ENCODE measurements around the gene ADCY2. TPM values are rescaled to one million over a fixed set of nuclear protein-coding genes. Genes with fewer than 3 reads are reported as not detected.

ADCY2 gene
- total and polyA plus RNA-seq, 7 experiments from 2014 or later, result not detected

GRCh38 chr5:7683753-7684152, 287.8 kb downstream of the ADCY2 start:
- Mint-ChIP-seq H3K4me1 (no peaks in the 10 kb centered on the region), H3K9me3 (no peaks in the 10 kb centered on the region), H3K36me3 (no peaks in the 10 kb centered on the region), H3K27me3 (peaks cover 2 to 36% (median 5%) of the 10 kb centered on the region in 5 donors), H3K27ac (no peak overlapping the region), H3K4me3 (no peak overlapping the region)
- DNase-seq (no peak), ATAC-seq (no peak)
- CTCF ChIA-PET, result no interaction called here
- H3K36me3 ChIP-seq (ENCODE audit: control insufficient read depth in 2 of 3, insufficient read depth in 3 of 3, low read length in 3 of 3), result no peaks in the 10 kb centered on the region
- no peaks in the 10 kb centered on the region for H3K4me1 ChIP-seq (ENCODE audit: control insufficient read depth in 2 of 2, insufficient read depth in 2 of 2, low read length in 2 of 2)
- H3K27me3 ChIP-seq (ENCODE audit: control insufficient read depth in 2 of 2, insufficient read depth in 2 of 2, low read length in 2 of 2), result no peaks in the 10 kb centered on the region
- intact Hi-C loops (cut with micrococcal nuclease), result no loop called here
- no peak overlapping the region for H3K4me3 ChIP-seq (ENCODE audit: low read length)
- H3K9me3 ChIP-seq (ENCODE audit: control insufficient read depth in 2 of 3, low read length in 3 of 3), result no peaks in the 10 kb centered on the region
- H3K27ac ChIP-seq (ENCODE audit: low read depth, low read length), result no peak overlapping the region
- POLR2A ChIA-PET, result no interaction called here

GRCh38 chr5:7684826-7685225, 288.9 kb downstream of the ADCY2 start:
- Histone ChIP-seq H3K27ac (ENCODE audit: low read depth, low read length) (no peak overlapping the region), H3K4me1 (ENCODE audit: control insufficient read depth in 2 of 2, insufficient read depth in 2 of 2, low read length in 2 of 2) (no peaks in the 10 kb centered on the region), H3K4me3 (ENCODE audit: low read length) (no peak overlapping the region), H3K27me3 (ENCODE audit: control insufficient read depth in 2 of 2, insufficient read depth in 2 of 2, low read length in 2 of 2) (no peaks in the 10 kb centered on the region), H3K36me3 (ENCODE audit: control insufficient read depth in 2 of 3, insufficient read depth in 3 of 3, low read length in 3 of 3) (no peaks in the 10 kb centered on the region), H3K9me3 (ENCODE audit: control insufficient read depth in 2 of 3, low read length in 3 of 3) (no peaks in the 10 kb centered on the region)
- H3K4me1 Mint-ChIP-seq, result no peaks in the 10 kb centered on the region
- ChIA-PET CTCF (no interaction called here), POLR2A (no interaction called here)
- intact Hi-C loops (cut with micrococcal nuclease), result no loop called here
- no peaks in the 10 kb centered on the region for H3K36me3 Mint-ChIP-seq
- peaks cover 0 to 2% (median 0%) of the 10 kb centered on the region in 11 donors for H3K9me3 Mint-ChIP-seq
- ATAC-seq (no peak), DNase-seq (no peak)
- H3K27ac Mint-ChIP-seq, result no peak overlapping the region
- H3K4me3 Mint-ChIP-seq, result no peak overlapping the region
- H3K27me3 Mint-ChIP-seq, result peaks cover 2 to 36% (median 6%) of the 10 kb centered on the region in 5 donors

- ChIA-PET CTCF (no interaction called here), POLR2A (no interaction called here)
- H3K36me3 Mint-ChIP-seq, result no peaks in the 10 kb centered on the region
- intact Hi-C loops (cut with micrococcal nuclease), result no loop called here
- H3K9me3 Mint-ChIP-seq, result peaks cover 0 to 2% (median 0%) of the 10 kb centered on the region in 11 donors
- Histone ChIP-seq H3K4me1 (ENCODE audit: control insufficient read depth in 2 of 2, insufficient read depth in 2 of 2, low read length in 2 of 2) (no peaks in the 10 kb centered on the region), H3K9me3 (ENCODE audit: control insufficient read depth in 2 of 3, low read length in 3 of 3) (no peaks in the 10 kb centered on the region), H3K27me3 (ENCODE audit: control insufficient read depth in 2 of 2, insufficient read depth in 2 of 2, low read length in 2 of 2) (no peaks in the 10 kb centered on the region), H3K36me3 (ENCODE audit: control insufficient read depth in 2 of 3, insufficient read depth in 3 of 3, low read length in 3 of 3) (no peaks in the 10 kb centered on the region), H3K4me3 (ENCODE audit: low read length) (no peak overlapping the region), H3K27ac (ENCODE audit: low read depth, low read length) (no peak overlapping the region)
- ATAC-seq (no peak), DNase-seq (no peak)
- H3K4me1 Mint-ChIP-seq, result no peaks in the 10 kb centered on the region
- peaks cover 2 to 35% (median 6%) of the 10 kb centered on the region in 5 donors for H3K27me3 Mint-ChIP-seq
- no peak overlapping the region for H3K4me3 Mint-ChIP-seq
- H3K27ac Mint-ChIP-seq, result no peak overlapping the region
Observed at GRCh38 chr5:7686794-7687193, 290.9 kb downstream of the ADCY2 start.

GRCh38 chr5:7690557-7690956, 294.6 kb downstream of the ADCY2 start:
- Mint-ChIP-seq H3K9me3 (peaks cover 0 to 6% (median 0%) of the 10 kb centered on the region in 11 donors), H3K36me3 (no peaks in the 10 kb centered on the region), H3K4me3 (no peak overlapping the region), H3K27me3 (peaks cover 0 to 15% (median 8%) of the 10 kb centered on the region in 5 donors), H3K4me1 (no peaks in the 10 kb centered on the region), H3K27ac (no peak overlapping the region)
- DNase-seq (no peak), ATAC-seq (no peak)
- no peak overlapping the region for H3K4me3 ChIP-seq (ENCODE audit: low read length)
- H3K27ac ChIP-seq (ENCODE audit: low read depth, low read length), result no peak overlapping the region
- ChIA-PET CTCF (no interaction called here), POLR2A (no interaction called here)
- intact Hi-C loops (cut with micrococcal nuclease), result no loop called here
- H3K27me3 ChIP-seq (ENCODE audit: control insufficient read depth in 2 of 2, insufficient read depth in 2 of 2, low read length in 2 of 2), result no peaks in the 10 kb centered on the region
- H3K36me3 ChIP-seq (ENCODE audit: control insufficient read depth in 2 of 3, insufficient read depth in 3 of 3, low read length in 3 of 3), result no peaks in the 10 kb centered on the region
- H3K9me3 ChIP-seq (ENCODE audit: control insufficient read depth in 2 of 3, low read length in 3 of 3), result no peaks in the 10 kb centered on the region
- H3K4me1 ChIP-seq (ENCODE audit: control insufficient read depth in 2 of 2, insufficient read depth in 2 of 2, low read length in 2 of 2), result no peaks in the 10 kb centered on the region

GRCh38 chr5:7705261-7705660, 309.3 kb downstream of the ADCY2 start:
- DNase-seq, result no peak
- Histone ChIP-seq H3K4me1 (ENCODE audit: control insufficient read depth in 2 of 2, insufficient read depth in 2 of 2, low read length in 2 of 2) (no peaks in the 10 kb centered on the region), H3K4me3 (ENCODE audit: low read length) (no peak overlapping the region), H3K27ac (ENCODE audit: low read depth, low read length) (no peak overlapping the region), H3K36me3 (ENCODE audit: control insufficient read depth in 2 of 3, insufficient read depth in 3 of 3, low read length in 3 of 3) (no peaks in the 10 kb centered on the region), H3K9me3 (ENCODE audit: control insufficient read depth in 2 of 3, low read length in 3 of 3) (no peaks in the 10 kb centered on the region), H3K27me3 (ENCODE audit: control insufficient read depth in 2 of 2, insufficient read depth in 2 of 2, low read length in 2 of 2) (no peaks in the 10 kb centered on the region)
- Mint-ChIP-seq H3K27me3 (peaks cover 0 to 20% (median 4%) of the 10 kb centered on the region in 5 donors), H3K9me3 (peaks cover 0 to 10% (median 0%) of the 10 kb centered on the region in 11 donors), H3K4me3 (no peak overlapping the region), H3K4me1 (no peaks in the 10 kb centered on the region), H3K27ac (no peak overlapping the region), H3K36me3 (no peaks in the 10 kb centered on the region)
- intact Hi-C loops (cut with micrococcal nuclease), result no loop called here
- POLR2A ChIA-PET, result no interaction called here
- CTCF ChIA-PET, result interaction anchor here (0.6 kb wide), 1 partner anchor 39 kb away, joined by 3 read pairs; no protein-coding TSS in a partner anchor
- no peak for ATAC-seq

- no peak overlapping the region for H3K27ac Mint-ChIP-seq
- Histone ChIP-seq H3K36me3 (ENCODE audit: control insufficient read depth in 2 of 3, insufficient read depth in 3 of 3, low read length in 3 of 3) (no peaks in the 10 kb centered on the region), H3K27ac (ENCODE audit: low read depth, low read length) (no peak overlapping the region), H3K4me3 (ENCODE audit: low read length) (no peak overlapping the region), H3K27me3 (ENCODE audit: control insufficient read depth in 2 of 2, insufficient read depth in 2 of 2, low read length in 2 of 2) (no peaks in the 10 kb centered on the region), H3K9me3 (ENCODE audit: control insufficient read depth in 2 of 3, low read length in 3 of 3) (no peaks in the 10 kb centered on the region), H3K4me1 (ENCODE audit: control insufficient read depth in 2 of 2, insufficient read depth in 2 of 2, low read length in 2 of 2) (no peaks in the 10 kb centered on the region)
- DNase-seq (no peak), ATAC-seq (no peak)
- no peaks in the 10 kb centered on the region for H3K4me1 Mint-ChIP-seq
- H3K4me3 Mint-ChIP-seq, result no peak overlapping the region
- peaks cover 0 to 10% (median 0%) of the 10 kb centered on the region in 11 donors for H3K9me3 Mint-ChIP-seq
- ChIA-PET CTCF (no interaction called here), POLR2A (no interaction called here)
- H3K36me3 Mint-ChIP-seq, result no peaks in the 10 kb centered on the region
- intact Hi-C loops (cut with micrococcal nuclease), result no loop called here
- H3K27me3 Mint-ChIP-seq, result peaks cover 0 to 20% (median 4%) of the 10 kb centered on the region in 5 donors
Observed at GRCh38 chr5:7705736-7706135, 309.8 kb downstream of the ADCY2 start.

- peaks cover 0 to 10% (median 0%) of the 10 kb centered on the region in 11 donors for H3K9me3 Mint-ChIP-seq
- H3K27ac ChIP-seq (ENCODE audit: low read depth, low read length), result no peak overlapping the region
- H3K36me3 Mint-ChIP-seq, result no peaks in the 10 kb centered on the region
- H3K4me1 ChIP-seq (ENCODE audit: control insufficient read depth in 2 of 2, insufficient read depth in 2 of 2, low read length in 2 of 2), result no peaks in the 10 kb centered on the region
- H3K4me3 Mint-ChIP-seq, result no peak overlapping the region
- peaks cover 0 to 20% (median 4%) of the 10 kb centered on the region in 5 donors for H3K27me3 Mint-ChIP-seq
- no peaks in the 10 kb centered on the region for H3K9me3 ChIP-seq (ENCODE audit: control insufficient read depth in 2 of 3, low read length in 3 of 3)
- ATAC-seq (no peak), DNase-seq (no peak)
- POLR2A ChIA-PET, result no interaction called here
- intact Hi-C loops (cut with micrococcal nuclease), result no loop called here
- no peak overlapping the region for H3K4me3 ChIP-seq (ENCODE audit: low read length)
- H3K27ac Mint-ChIP-seq, result no peak overlapping the region
- CTCF ChIA-PET, result no interaction called here
- H3K4me1 Mint-ChIP-seq, result no peaks in the 10 kb centered on the region
- no peaks in the 10 kb centered on the region for H3K36me3 ChIP-seq (ENCODE audit: control insufficient read depth in 2 of 3, insufficient read depth in 3 of 3, low read length in 3 of 3)
- H3K27me3 ChIP-seq (ENCODE audit: control insufficient read depth in 2 of 2, insufficient read depth in 2 of 2, low read length in 2 of 2), result no peaks in the 10 kb centered on the region
Observed at GRCh38 chr5:7706256-7706655, 310.3 kb downstream of the ADCY2 start.

Measured in naive thymus-derived CD4-positive, alpha-beta T cell (primary cell).